Kidney (tissue), 14 donors: ENCODE results near the gene FAM50A. TPM values are rescaled to one million over a fixed set of nuclear protein-coding genes. Genes with fewer than 3 reads are reported as not detected.

Source experiments
- DNase-seq, 5 donors: peaks; one replicate each; pipeline ENCODE4 v3.0.0-alpha.2; 2013 to 2020
- FAIRE-seq: peaks from 2 replicates; lab custom pipeline; 2012; peaks lifted over from hg19 to GRCh38; lab: Jason Lieb, UNC
- H3K27ac ChIP-seq, 2 donors: one replicate each; pipeline ENCODE4 v1.7.0; 2013; ENCODE audit warnings: low read depth in 2 of 2, low read length in 2 of 2, inconsistent platforms in 1 of 2
- H3K27me3 ChIP-seq: one replicate; pipeline ENCODE4 v1.7.1; 2013; ENCODE audit warnings: low read length, inconsistent platforms; ENCODE audit not compliant: control insufficient read depth, insufficient read depth
- H3K36me3 ChIP-seq, 3 donors: one replicate each; pipeline versions ENCODE4 v1.7.0 to v1.7.1; 2013; ENCODE audit warnings: low read length in 3 of 3, control low read depth in 1 of 3, inconsistent platforms in 1 of 3; ENCODE audit not compliant: insufficient read depth in 3 of 3, control insufficient read depth in 2 of 3
- H3K4me1 ChIP-seq, 3 donors: one replicate each; pipeline versions ENCODE4 v1.7.0 to v1.7.1; 2013; ENCODE audit warnings: low read length in 3 of 3, inconsistent platforms in 1 of 3, low read depth in 1 of 3; ENCODE audit not compliant: control insufficient read depth in 2 of 3, insufficient read depth in 2 of 3
- H3K4me3 ChIP-seq, 3 donors: one replicate each; pipeline versions ENCODE4 v1.7.0 to v1.8.1; 2013; ENCODE audit warnings: low read length in 3 of 3, control low read depth in 1 of 3, inconsistent platforms in 1 of 3
- H3K9ac ChIP-seq, 3 donors: one replicate each; pipeline versions ENCODE4 v1.7.0 to v1.7.1; 2013; ENCODE audit warnings: low read length in 3 of 3, control low read depth in 1 of 3, inconsistent platforms in 1 of 3
- H3K9me3 ChIP-seq, 3 donors: one replicate each; pipeline versions ENCODE4 v1.7.0 to v1.7.1; 2013; ENCODE audit warnings: low read length in 3 of 3, control low read depth in 1 of 3, inconsistent platforms in 1 of 3; ENCODE audit not compliant: control insufficient read depth in 2 of 3, insufficient read depth in 1 of 3
- CTCF ChIP-seq: IDR thresholded peaks from 3 replicates; pipeline ENCODE4 v1.5.1; 2012; ENCODE audit warnings: mild to moderate bottlenecking, moderate library complexity, borderline replicate concordance; ENCODE audit not compliant: insufficient read depth; ENCODE audit errors: extremely low read depth
- intact Hi-C: fragments of 100-400 bp; cut with DNase I; formaldehyde crosslinking; loops from one replicate; pipeline ENCODE4 v1.11.1; 2022
- polyA plus RNA-seq: library from polyadenylated mRNA; stranded (reverse); fragments of 350-450 nt; fragmentation: Illumina TruSeq; extraction: RNeasy Lipid Tissue Mini Kit (QIAGEN cat#74804); gene quantifications from one replicate; pipeline ENCODE4 v1.2.3, GENCODE V29; 2014; ENCODE audit warnings: low read depth, low replicate concordance; ENCODE audit not compliant: insufficient read depth
- total RNA-seq: library from RNA; stranded (reverse); fragmentation: NEBNext Ultra II Directional; extraction: Animal tissue kit (Norgen Biotek cat#: 25700); gene quantifications from one replicate; pipeline ENCODE4 v1.2.1, GENCODE V29; 2021
- donor health status: control.
- donor health status: control.
- donor health status: control.
- donor health status: control.
- donor health status: control.
- donor health status: DM: yes; HTN: yes; CAD: no.
- donor health status: Normal renal cell carcinoma (clear cell type).

The FAM50A gene
- total and polyA plus RNA-seq, 2 donors from 2014 or later: 46.0 to 112 TPM

- no peaks in the 10 kb centered on the region for H3K27me3 ChIP-seq
- peak; percentile 93 to 97 (median 95) for DNase-seq
- intact Hi-C loops: no loop called here
- no peaks in the 10 kb centered on the region for H3K9me3 ChIP-seq
- FAIRE-seq: peak; percentile 19
- H3K4me1 ChIP-seq: peaks cover 0 to 5% (median 0%) of the 10 kb centered on the region in 3 donors
- H3K4me3 ChIP-seq: peak within 1 kb of the TSS; percentile 58 to 75 (median 63)
- H3K27ac ChIP-seq: peak within 1 kb of the TSS; percentile 71 to 89
- H3K9ac ChIP-seq: peak within 1 kb of the TSS; percentile 40 to 63 (median 41)
- no peak for TF ChIP-seq CTCF
- peaks cover 0 to 5% (median 2%) of the 10 kb centered on the region in 3 donors for H3K36me3 ChIP-seq
These were observed 15.5 kb upstream of the FAM50A start, which contains the start of gene ATP6AP1 for GRCh38 chrX:154428176-154429171. Gene ATP6AP1, plus strand, starts transcription at chrX:154428677. Its CDS starts 16 bp downstream, at chrX:154428693.

- Histone ChIP-seq H3K9ac (peak overlapping the region in 1 of 3 donors; percentile 63), H3K27me3 (no peaks in the 10 kb centered on the region), H3K4me1 (peaks cover 0 to 5% (median 0%) of the 10 kb centered on the region in 3 donors), H3K36me3 (peaks cover 0 to 10% (median 2%) of the 10 kb centered on the region in 3 donors), H3K4me3 (peak overlapping the region; percentile 58 to 75 (median 63)), H3K27ac (peak overlapping the region in 1 of 2 donors; percentile 9), H3K9me3 (no peaks in the 10 kb centered on the region)
- DNase-seq (no peak), FAIRE-seq (no peak)
- no peak for TF ChIP-seq CTCF
- intact Hi-C loops: no loop called here
These were observed 14.2 kb upstream of the FAM50A start for GRCh38 chrX:154429711-154430110.

GRCh38 chrX:154430479-154430878 lies 13.5 kb upstream of the FAM50A start:
- peak overlapping the region in 2 of 3 donors; percentile 7 to 17 for H3K4me3 ChIP-seq
- no peak for FAIRE-seq
- TF ChIP-seq CTCF: no peak
- peaks cover 0 to 10% (median 4%) of the 10 kb centered on the region in 3 donors for H3K36me3 ChIP-seq
- no peaks in the 10 kb centered on the region for H3K9me3 ChIP-seq
- no peak for DNase-seq
- H3K27me3 ChIP-seq: no peaks in the 10 kb centered on the region
- H3K27ac ChIP-seq: peak overlapping the region in 1 of 2 donors; percentile 60
- H3K4me1 ChIP-seq: peaks cover 0 to 5% (median 0%) of the 10 kb centered on the region in 3 donors
- H3K9ac ChIP-seq: peak overlapping the region in 1 of 3 donors; percentile 26
- intact Hi-C loops: no loop called here
